Cardiac fibroblast (primary cell): ENCODE measurements around the gene PIGP.

Experiments used
- DNase-seq, 2 donors: peaks; one replicate each; pipeline versions ENCODE4 v3.0.0 to v3.0.0-alpha.2; 2010; ENCODE audit warnings: low read depth in 2 of 2
- H3K4me3 ChIP-seq, 2 donors: replicated peaks in 1 of 2; 1 replicate in 1 of 2; 2 replicates in 1 of 2; pipeline ENCODE4 v1.5.1; 2011; ENCODE audit warnings: low read depth in 2 of 2, low read length in 2 of 2, mild to moderate bottlenecking in 2 of 2, moderate library complexity in 1 of 2
- CTCF ChIP-seq: IDR thresholded peaks from one replicate; pipeline ENCODE4 v1.5.1; 2011; ENCODE audit warnings: low read depth, mild to moderate bottlenecking, low read length, inconsistent platforms

The PIGP gene

GRCh38 chr21:37101384-37101783, 28.5 kb upstream of the PIGP start:
- DNase-seq, result peak; percentile 17 to 26
- no peak overlapping the region for H3K4me3 ChIP-seq
- no peak for TF ChIP-seq CTCF

GRCh38 chr21:37100316-37100715, 27.4 kb upstream of the PIGP start:
- H3K4me3 ChIP-seq, result no peak overlapping the region
- no peak for DNase-seq
- TF ChIP-seq CTCF, result no peak

GRCh38 chr21:37098751-37099150, 25.9 kb upstream of the PIGP start:
- TF ChIP-seq CTCF, result no peak
- no peak overlapping the region for H3K4me3 ChIP-seq
- no peak for DNase-seq

GRCh38 chr21:37095821-37096220, 22.9 kb upstream of the PIGP start:
- H3K4me3 ChIP-seq, result no peak overlapping the region
- no peak for DNase-seq
- no peak for TF ChIP-seq CTCF

- TF ChIP-seq CTCF, result no peak
- no peak for DNase-seq
- H3K4me3 ChIP-seq, result no peak overlapping the region
Observed at GRCh38 chr21:37093977-37094376, 21.1 kb upstream of the PIGP start.

- no peak for TF ChIP-seq CTCF
- H3K4me3 ChIP-seq, result no peak overlapping the region
- peak; percentile 32 to 64 for DNase-seq
Observed at GRCh38 chr21:37088186-37088735, 15.4 kb upstream of the PIGP start.

GRCh38 chr21:37087188-37087587, 14.3 kb upstream of the PIGP start:
- TF ChIP-seq CTCF, result peak; percentile 53
- no peak overlapping the region for H3K4me3 ChIP-seq
- peak; percentile 76 to 82 for DNase-seq
